Activated naive CD8-positive, alpha-beta T cell (primary cell): Measurements from ENCODE around the gene RP2.
A peak's percentile ranks its signal among the peaks of the same experiment; 100 is the strongest.

Experiments
- H3K27ac Mint-ChIP-seq: one replicate; pipeline ENCODE4 v1.8.0; 2021; ENCODE audit warnings: mixed read lengths
- H3K27me3 Mint-ChIP-seq: one replicate; pipeline ENCODE4 v1.8.0; 2021; ENCODE audit warnings: mixed read lengths
- H3K36me3 Mint-ChIP-seq: one replicate; pipeline ENCODE4 v1.8.0; 2021; ENCODE audit warnings: mixed read lengths
- H3K4me1 Mint-ChIP-seq: one replicate; pipeline ENCODE4 v1.8.0; 2021; ENCODE audit warnings: low read depth, mixed read lengths
- H3K4me3 Mint-ChIP-seq: one replicate; pipeline ENCODE4 v1.8.0; 2021; ENCODE audit warnings: mild to moderate bottlenecking, mixed read lengths
- H3K9me3 Mint-ChIP-seq: one replicate; pipeline ENCODE4 v1.8.0; 2021; ENCODE audit warnings: low read depth, mixed read lengths

The RP2 gene

DNA sequence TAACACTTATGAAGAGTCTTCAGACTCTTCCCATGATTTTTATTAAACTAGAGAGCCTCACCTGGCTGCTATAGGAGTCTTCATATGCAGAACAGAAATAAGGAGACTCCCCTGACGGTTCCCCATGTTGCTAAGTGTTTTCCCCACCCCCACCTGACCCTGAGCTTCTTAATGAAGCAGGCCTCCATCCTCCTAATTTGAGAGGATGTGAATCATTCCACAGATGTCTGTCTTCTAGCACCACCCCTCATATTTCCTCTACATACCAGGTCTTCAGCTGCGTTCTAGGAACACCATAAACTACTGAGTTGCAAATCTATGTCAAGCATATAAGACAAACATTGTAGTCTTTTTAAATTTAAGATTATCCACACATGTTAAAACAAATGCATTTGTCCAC lies 36.9 kb downstream of the RP2 start:
- H3K27ac Mint-ChIP-seq = no peak overlapping the region
- no peak overlapping the region for H3K4me3 Mint-ChIP-seq
- no peaks in the 10 kb centered on the region for H3K27me3 Mint-ChIP-seq
- no peaks in the 10 kb centered on the region for H3K9me3 Mint-ChIP-seq
- peaks cover 5% of the 10 kb centered on the region for H3K4me1 Mint-ChIP-seq
- H3K36me3 Mint-ChIP-seq = no peaks in the 10 kb centered on the region

DNA sequence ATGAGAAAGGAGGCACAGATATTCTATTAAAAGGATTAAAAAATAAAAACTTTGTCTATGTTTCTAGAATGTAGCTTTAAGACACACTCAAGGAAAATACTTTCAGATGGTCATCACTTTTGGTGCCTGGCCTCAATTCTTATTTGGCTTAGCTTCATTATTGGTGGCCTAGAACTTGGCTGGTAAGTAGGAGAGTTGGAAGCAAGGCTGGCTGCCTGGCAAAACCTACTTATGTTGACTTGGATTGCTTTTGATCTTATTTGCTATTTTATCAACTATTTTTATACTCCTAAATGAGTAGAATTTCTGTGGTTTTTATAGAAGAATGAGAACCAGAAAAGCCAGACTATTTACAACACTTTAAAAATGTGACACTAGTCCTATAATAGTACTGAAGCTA lies 40.1 kb downstream of the RP2 start:
- Mint-ChIP-seq H3K36me3 (no peaks in the 10 kb centered on the region), H3K27me3 (no peaks in the 10 kb centered on the region), H3K27ac (no peak overlapping the region), H3K9me3 (no peaks in the 10 kb centered on the region), H3K4me1 (peaks cover 5% of the 10 kb centered on the region), H3K4me3 (no peak overlapping the region)

GRCh38 chrX:46882266-46882665 lies 45.4 kb downstream of the RP2 start:
- Mint-ChIP-seq H3K27ac (no peak overlapping the region), H3K9me3 (no peaks in the 10 kb centered on the region), H3K27me3 (no peaks in the 10 kb centered on the region), H3K4me3 (no peak overlapping the region), H3K36me3 (peaks cover 2% of the 10 kb centered on the region), H3K4me1 (no peaks in the 10 kb centered on the region)

GRCh38 chrX:46884799-46885198 lies 48.0 kb downstream of the RP2 start:
- Mint-ChIP-seq H3K36me3 (peaks cover 2% of the 10 kb centered on the region), H3K4me3 (no peak overlapping the region), H3K4me1 (no peaks in the 10 kb centered on the region), H3K27me3 (no peaks in the 10 kb centered on the region), H3K27ac (no peak overlapping the region), H3K9me3 (no peaks in the 10 kb centered on the region)

DNA sequence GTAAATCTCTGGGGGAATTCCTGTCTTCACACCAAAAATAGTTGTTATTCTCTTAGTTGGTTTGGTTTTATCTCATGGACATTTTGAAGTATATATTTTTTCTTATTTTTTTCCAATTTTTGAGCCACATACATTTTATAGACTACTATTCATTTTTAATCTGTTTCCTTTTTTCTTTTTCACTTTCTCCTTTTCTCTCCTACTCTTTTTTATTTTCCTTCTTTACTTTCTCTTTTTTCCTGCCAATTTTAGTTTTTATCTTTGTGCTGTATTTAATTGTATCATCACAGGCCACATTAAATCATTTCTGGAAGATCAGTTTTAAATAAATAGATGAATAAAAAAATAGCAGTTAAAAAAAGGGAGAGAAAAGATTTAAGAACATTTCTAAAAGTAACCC lies 61.4 kb downstream of the RP2 start:
- Mint-ChIP-seq H3K27ac (no peak overlapping the region), H3K4me1 (no peaks in the 10 kb centered on the region), H3K27me3 (peaks cover 1% of the 10 kb centered on the region), H3K9me3 (no peaks in the 10 kb centered on the region), H3K4me3 (no peak overlapping the region), H3K36me3 (no peaks in the 10 kb centered on the region)

DNA sequence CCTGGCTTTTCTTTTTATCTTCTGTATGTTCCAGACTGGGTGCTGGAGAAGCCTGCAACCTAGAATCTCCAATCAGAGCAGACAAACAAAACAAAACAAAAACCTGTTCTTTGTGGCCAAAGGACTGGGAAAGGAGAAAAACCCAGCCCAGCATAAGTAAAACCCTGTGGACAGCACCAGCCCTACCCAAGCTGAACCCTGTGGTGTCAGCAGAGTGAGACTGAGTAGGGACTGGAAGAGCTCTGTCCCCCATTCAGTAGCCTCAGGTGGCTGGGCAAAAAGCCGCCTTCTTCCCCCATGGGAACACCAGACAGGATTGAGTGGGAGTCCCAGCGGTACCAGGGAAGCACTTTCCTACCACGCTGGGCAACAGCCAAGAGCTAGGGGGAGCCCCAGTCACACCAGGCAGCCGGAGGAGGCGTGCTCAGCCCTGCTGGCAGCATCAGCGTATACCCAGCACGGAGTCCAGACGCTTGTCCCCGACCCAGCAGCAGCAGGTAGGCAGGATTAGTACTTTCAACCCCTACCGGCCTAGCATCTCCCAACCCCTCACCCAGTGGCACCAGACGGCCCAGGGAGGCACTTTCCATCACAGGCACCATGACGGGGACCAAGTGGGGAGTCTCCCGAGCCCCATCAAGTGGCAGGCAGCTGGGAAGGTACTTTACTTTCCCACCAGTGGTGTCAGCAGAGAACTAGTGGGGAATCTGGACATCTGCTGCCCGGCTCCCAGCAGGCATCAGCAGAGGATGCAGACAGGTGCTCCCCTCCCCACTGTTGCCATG lies 66.8 kb downstream of the RP2 start:
- no peaks in the 10 kb centered on the region for H3K4me1 Mint-ChIP-seq
- no peaks in the 10 kb centered on the region for H3K9me3 Mint-ChIP-seq
- no peak overlapping the region for H3K27ac Mint-ChIP-seq
- no peaks in the 10 kb centered on the region for H3K27me3 Mint-ChIP-seq
- no peak overlapping the region for H3K4me3 Mint-ChIP-seq
- no peaks in the 10 kb centered on the region for H3K36me3 Mint-ChIP-seq

DNA sequence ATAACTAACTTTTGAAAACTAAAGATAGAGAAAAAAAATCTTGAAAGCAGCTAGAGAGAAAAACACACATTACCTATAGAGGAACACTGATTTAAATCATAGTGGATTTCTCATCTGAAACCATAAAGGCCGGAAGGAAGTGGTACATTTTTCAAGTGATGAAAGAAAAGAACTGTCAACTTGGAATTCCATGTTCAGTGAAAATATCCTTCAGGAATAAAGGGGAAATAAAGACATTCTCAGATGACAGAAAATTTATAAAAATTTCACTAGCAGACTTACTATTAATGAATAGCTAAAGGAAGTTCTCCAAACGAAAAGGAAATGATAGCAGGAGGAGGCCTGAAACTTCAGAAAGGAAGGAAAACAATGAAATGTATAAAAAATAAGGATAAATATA lies 67.8 kb downstream of the RP2 start:
- H3K4me3 Mint-ChIP-seq = no peak overlapping the region
- H3K27ac Mint-ChIP-seq = no peak overlapping the region
- H3K27me3 Mint-ChIP-seq = no peaks in the 10 kb centered on the region
- no peaks in the 10 kb centered on the region for H3K36me3 Mint-ChIP-seq
- no peaks in the 10 kb centered on the region for H3K9me3 Mint-ChIP-seq
- no peaks in the 10 kb centered on the region for H3K4me1 Mint-ChIP-seq

DNA sequence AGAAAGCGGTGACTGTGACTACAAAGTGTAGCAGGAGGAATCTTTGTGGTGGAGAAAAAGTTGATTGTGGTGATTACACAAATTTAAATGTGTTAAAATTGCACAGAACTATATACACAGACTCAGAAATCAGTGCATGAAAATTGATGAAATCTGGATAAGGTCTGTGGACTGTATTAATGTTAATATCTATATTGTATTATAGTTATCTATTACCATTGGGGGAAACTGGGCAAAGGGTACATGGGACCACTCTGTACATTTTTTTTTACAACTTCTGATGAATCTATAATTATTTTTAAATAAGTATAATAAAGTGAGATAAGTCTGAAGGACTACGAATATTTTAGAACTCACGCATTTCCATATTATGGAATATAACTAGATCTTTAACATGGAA lies 73.6 kb downstream of the RP2 start:
- H3K9me3 Mint-ChIP-seq = no peaks in the 10 kb centered on the region
- H3K27me3 Mint-ChIP-seq = peaks cover 9% of the 10 kb centered on the region
- H3K4me3 Mint-ChIP-seq = no peak overlapping the region
- no peaks in the 10 kb centered on the region for H3K36me3 Mint-ChIP-seq
- peaks cover 7% of the 10 kb centered on the region for H3K4me1 Mint-ChIP-seq
- H3K27ac Mint-ChIP-seq = no peak overlapping the region

GRCh38 chrX:46912098-46912602 lies 75.3 kb downstream of the RP2 start, which contains the start of gene JADE3:
Gene JADE3, plus strand, starts transcription at chrX:46912421. Its CDS starts 72,474 bp downstream, at chrX:46984895.
- peak within 1 kb of the TSS; percentile 81 for H3K4me3 Mint-ChIP-seq
- no peak within 1 kb of the TSS for H3K27ac Mint-ChIP-seq
- H3K36me3 Mint-ChIP-seq = no peaks in the 10 kb centered on the region
- no peaks in the 10 kb centered on the region for H3K9me3 Mint-ChIP-seq
- H3K4me1 Mint-ChIP-seq = peaks cover 7% of the 10 kb centered on the region
- H3K27me3 Mint-ChIP-seq = peaks cover 14% of the 10 kb centered on the region

DNA sequence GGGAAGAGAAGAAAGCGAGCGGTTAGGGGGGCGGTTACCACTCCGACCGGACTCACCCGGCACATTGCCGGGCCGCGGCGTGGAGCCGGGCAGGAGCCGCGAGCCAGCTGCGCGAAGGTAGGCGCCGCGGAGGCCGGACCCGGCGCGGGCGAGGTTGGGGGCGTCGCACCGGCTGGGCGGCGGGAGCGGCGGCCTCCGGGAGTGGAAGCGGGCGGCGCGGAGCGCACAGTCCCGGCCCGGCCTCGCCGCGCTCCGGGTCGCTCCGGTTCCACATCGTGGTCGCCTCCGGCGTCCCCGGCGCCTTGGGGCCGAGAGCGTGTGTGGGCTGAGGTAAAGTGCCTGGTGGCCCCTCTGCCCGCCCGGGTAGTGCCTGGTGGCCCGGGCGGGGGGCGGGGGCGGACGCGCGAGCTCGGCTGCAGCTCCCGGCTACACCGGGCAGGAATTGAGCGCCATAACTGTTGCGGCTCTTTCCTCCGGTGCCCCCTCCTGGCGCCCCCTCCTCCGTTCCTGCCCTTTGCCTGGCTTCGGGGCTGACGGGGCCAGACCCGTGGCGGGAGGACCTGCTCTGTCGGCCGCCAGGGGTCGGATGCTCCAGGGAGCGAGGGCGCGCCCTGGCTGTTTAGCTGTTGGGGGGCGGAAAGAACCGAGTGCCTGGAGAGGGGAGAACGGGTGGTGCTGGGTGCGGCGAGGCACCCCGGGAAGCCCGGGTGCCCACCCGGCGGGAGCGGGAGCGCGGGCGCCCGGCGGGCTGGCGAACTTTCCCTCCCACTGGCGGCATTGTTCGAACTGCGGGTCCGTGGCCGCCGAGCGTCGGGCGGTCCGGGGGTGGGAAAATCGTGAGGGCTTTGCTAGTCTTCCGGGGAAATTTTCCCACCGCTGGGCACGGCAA lies 76.0 kb downstream of the RP2 start:
- Mint-ChIP-seq H3K36me3 (no peaks in the 10 kb centered on the region), H3K4me3 (peak overlapping the region; percentile 81), H3K27ac (no peak overlapping the region), H3K27me3 (peaks cover 15% of the 10 kb centered on the region), H3K9me3 (no peaks in the 10 kb centered on the region), H3K4me1 (peaks cover 7% of the 10 kb centered on the region)

DNA sequence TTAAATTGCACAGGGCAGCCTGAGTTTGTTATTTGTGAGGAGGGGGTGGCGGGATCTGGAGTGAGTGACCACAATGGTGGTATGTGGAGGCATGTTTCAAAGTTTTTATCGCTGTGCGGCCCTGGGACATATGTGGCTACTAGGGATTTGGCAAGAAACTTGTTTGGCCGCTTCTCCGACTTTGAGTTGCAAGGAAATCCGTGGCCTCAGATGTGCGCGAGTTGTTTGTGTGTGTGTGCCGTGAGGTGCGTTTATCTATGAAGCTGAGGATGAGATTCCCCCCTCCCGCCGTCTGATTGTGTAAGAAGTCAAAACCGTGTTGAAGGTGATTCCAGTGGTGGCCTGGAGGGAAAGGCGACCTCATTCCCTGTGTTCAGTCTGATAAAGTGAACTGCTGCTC lies 76.8 kb downstream of the RP2 start:
- Mint-ChIP-seq H3K27me3 (peaks cover 16% of the 10 kb centered on the region), H3K27ac (no peak overlapping the region), H3K4me1 (peaks cover 7% of the 10 kb centered on the region), H3K4me3 (peak overlapping the region; percentile 81), H3K9me3 (no peaks in the 10 kb centered on the region), H3K36me3 (no peaks in the 10 kb centered on the region)

DNA sequence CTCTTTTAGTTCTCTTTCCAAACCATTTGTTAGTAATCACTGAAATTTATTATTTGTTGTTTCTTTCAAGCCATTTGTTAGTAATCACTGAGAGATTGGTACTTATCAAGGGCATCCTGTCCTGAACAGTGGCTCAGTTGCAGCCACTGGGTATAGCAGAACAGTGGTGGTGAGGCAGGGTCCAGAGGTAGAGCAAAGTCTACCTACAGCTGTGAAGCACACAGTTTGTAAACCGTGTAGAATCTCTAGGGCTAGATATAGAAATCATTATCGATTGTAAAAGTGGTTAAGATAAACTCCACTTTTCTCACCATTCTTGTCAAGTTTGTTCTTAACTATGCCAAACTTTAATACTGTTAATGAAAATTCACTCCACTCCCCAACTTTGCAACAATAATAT lies 79.4 kb downstream of the RP2 start:
- H3K9me3 Mint-ChIP-seq = peaks cover 5% of the 10 kb centered on the region
- H3K27ac Mint-ChIP-seq = no peak overlapping the region
- H3K36me3 Mint-ChIP-seq = no peaks in the 10 kb centered on the region
- no peak overlapping the region for H3K4me3 Mint-ChIP-seq
- peaks cover 7% of the 10 kb centered on the region for H3K4me1 Mint-ChIP-seq
- peaks cover 22% of the 10 kb centered on the region for H3K27me3 Mint-ChIP-seq

- H3K27ac Mint-ChIP-seq = no peak overlapping the region
- no peak overlapping the region for H3K4me3 Mint-ChIP-seq
- H3K4me1 Mint-ChIP-seq = peaks cover 7% of the 10 kb centered on the region
- H3K9me3 Mint-ChIP-seq = peaks cover 5% of the 10 kb centered on the region
- no peaks in the 10 kb centered on the region for H3K36me3 Mint-ChIP-seq
- H3K27me3 Mint-ChIP-seq = peaks cover 22% of the 10 kb centered on the region
Observed at GRCh38 chrX:46917622-46918021, 80.8 kb downstream of the RP2 start.

GRCh38 chrX:46918434-46918833 lies 81.6 kb downstream of the RP2 start:
- H3K4me1 Mint-ChIP-seq = peaks cover 6% of the 10 kb centered on the region
- H3K27me3 Mint-ChIP-seq = peaks cover 22% of the 10 kb centered on the region
- no peaks in the 10 kb centered on the region for H3K36me3 Mint-ChIP-seq
- H3K27ac Mint-ChIP-seq = no peak overlapping the region
- H3K9me3 Mint-ChIP-seq = peaks cover 5% of the 10 kb centered on the region
- H3K4me3 Mint-ChIP-seq = no peak overlapping the region

- H3K27me3 Mint-ChIP-seq = peaks cover 15% of the 10 kb centered on the region
Observed at GRCh38 chrX:46920235-46920634, 83.4 kb downstream of the RP2 start.

More at GRCh38 chrX:46920235-46920634, 83.4 kb downstream of the RP2 start:
- Mint-ChIP-seq H3K27ac (no peak overlapping the region), H3K4me1 (no peaks in the 10 kb centered on the region), H3K36me3 (no peaks in the 10 kb centered on the region), H3K9me3 (peaks cover 5% of the 10 kb centered on the region), H3K4me3 (no peak overlapping the region)
